ENCODE data around the gene SEC16A.

GRCh38 chr9:136521537-136521936 is 38.7 kb upstream of the SEC16A start:
- TF ChIP-seq EZH2 (IDR thresholded peaks at IDR 0.05) (no peak), POLR2AphosphoS5 (IDR thresholded peaks at IDR 0.05; ENCODE audit: borderline replicate concordance, low read depth, low read length) (no peak)

Measured in SK-N-MC (cell line).